Measurements from ENCODE around the gene D2HGDH. TPM values are rescaled to one million over a fixed set of nuclear protein-coding genes. Genes with fewer than 3 reads are reported as not detected.

D2HGDH gene
- total RNA-seq, 1 donor from 2014 or later, result 13.9 TPM

DNA sequence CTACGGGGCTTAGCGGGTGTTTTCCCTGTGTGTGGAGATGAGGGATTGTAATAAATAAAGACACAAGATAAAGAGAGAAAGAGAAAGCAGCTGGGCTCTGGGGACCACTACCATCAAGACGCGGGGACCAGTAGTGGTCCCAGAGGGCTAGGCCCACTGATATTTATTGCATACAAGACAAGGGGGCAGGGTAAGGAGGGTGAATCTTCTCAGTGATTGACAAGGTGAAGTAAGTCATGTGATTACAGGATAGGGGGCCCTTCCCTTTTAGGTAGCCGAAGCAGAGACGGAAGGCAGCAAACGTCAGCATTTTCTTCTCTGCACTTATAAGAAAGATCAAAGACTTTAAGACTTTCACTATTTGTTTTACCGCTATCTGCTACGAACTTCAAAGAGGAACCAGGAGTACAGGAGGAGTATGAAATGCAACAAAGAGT lies 37.7 kb downstream of the D2HGDH start:
- no peak for DNase-seq (ENCODE audit: low read depth)
- TF ChIP-seq, protein P1, sequence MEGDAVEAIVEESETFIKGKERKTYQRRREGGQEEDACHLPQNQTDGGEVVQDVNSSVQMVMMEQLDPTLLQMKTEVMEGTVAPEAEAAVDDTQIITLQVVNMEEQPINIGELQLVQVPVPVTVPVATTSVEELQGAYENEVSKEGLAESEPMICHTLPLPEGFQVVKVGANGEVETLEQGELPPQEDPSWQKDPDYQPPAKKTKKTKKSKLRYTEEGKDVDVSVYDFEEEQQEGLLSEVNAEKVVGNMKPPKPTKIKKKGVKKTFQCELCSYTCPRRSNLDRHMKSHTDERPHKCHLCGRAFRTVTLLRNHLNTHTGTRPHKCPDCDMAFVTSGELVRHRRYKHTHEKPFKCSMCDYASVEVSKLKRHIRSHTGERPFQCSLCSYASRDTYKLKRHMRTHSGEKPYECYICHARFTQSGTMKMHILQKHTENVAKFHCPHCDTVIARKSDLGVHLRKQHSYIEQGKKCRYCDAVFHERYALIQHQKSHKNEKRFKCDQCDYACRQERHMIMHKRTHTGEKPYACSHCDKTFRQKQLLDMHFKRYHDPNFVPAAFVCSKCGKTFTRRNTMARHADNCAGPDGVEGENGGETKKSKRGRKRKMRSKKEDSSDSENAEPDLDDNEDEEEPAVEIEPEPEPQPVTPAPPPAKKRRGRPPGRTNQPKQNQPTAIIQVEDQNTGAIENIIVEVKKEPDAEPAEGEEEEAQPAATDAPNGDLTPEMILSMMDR (conservative IDR thresholded peaks at IDR 0.05; ENCODE audit: low read depth, low read length), result no peak
- no peak overlapping the region for H3K4me3 ChIP-seq (ENCODE audit: low read depth, low read length)

DNA sequence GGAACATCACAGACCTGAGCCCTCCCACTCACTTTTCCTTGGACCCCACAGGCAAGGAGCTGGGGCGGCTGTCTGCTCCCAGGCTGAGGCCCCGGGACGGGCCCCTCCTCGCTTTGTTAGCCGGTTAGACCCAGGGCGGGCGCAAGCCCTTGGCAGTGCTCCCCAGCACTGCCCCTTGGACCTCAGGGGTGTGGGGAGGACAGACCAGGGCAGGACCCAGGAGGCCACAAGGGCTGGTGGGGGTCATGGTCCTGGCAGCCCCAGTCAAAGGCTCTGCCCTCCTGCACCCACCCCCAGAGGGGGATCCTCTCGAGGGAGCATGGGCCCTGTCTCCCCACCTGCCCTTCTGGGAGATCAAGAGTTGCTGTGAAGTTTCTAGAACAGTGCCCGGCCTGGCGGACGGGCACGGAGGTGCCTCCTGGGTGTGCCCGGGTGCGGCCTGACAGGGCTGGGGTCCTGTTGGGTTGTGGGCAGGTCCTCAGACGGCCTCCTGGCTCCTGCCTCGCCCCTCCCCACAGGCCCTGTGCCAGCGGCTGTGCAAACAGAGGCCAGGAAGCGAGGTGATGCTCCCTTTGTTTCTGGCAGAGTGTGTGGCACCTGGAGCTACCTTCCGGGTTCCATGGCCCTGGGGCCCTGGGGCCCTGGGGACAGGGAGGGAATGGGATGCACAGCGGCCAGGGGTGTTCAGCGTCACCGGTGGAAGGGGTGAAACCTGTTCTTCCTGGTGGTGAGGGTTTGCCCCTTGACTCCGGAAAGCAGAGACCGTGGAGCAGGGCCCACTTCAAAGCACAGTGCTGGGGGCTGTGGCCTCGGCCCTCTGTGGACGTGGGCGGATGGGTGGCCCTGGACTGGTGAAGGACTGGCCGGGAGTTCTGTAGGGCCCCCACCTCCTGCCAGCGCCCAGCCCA lies 39.3 kb downstream of the D2HGDH start:
- TF ChIP-seq, protein P1 (conservative IDR thresholded peaks at IDR 0.05; ENCODE audit: low read depth, low read length), result no peak
- no peak overlapping the region for H3K4me3 ChIP-seq (ENCODE audit: low read depth, low read length)
- no peak for DNase-seq (ENCODE audit: low read depth)

DNA sequence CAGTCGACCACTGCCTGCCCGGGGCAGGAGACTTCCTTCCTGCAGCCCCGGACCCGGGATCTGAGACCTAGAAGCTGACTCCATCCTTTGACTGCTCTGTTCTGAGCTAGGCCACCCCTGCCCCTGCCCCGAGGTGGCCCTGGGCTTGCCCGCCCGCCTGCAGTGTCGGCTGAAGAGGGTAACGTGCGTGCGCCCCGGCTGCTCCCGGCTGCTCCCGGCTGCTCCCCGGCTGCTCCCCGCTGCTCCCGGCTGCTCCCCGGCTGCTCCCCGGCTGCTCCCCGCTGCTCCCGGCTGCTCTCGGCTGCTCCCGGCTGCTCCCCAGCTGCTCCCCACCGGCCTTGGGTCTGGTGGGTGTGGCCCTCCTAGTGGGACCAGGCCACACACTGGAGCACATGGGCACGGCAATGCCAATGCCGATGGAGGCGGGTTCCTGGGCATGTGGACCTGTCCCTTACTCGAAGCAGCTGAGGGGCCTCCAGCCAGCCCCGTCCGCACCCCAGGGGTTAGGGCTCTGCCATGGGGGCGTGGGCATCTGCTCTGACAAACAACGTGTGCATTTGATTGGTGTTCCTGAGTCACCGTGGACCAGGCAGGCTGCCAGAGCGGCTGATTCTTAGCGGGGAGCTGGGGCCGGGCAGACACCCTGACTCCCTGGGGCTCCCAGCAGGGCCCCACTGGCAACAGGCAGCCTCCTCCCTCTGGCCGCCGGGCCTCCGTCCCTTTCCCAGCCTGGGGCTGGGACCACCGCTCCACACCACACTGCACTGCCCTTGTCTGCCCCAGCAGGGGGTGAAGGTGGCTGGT lies 40.2 kb downstream of the D2HGDH start:
- TF ChIP-seq, protein P1 (conservative IDR thresholded peaks at IDR 0.05; ENCODE audit: low read depth, low read length), result no peak
- DNase-seq (ENCODE audit: low read depth), result no peak
- no peak overlapping the region for H3K4me3 ChIP-seq (ENCODE audit: low read depth, low read length)

DNA sequence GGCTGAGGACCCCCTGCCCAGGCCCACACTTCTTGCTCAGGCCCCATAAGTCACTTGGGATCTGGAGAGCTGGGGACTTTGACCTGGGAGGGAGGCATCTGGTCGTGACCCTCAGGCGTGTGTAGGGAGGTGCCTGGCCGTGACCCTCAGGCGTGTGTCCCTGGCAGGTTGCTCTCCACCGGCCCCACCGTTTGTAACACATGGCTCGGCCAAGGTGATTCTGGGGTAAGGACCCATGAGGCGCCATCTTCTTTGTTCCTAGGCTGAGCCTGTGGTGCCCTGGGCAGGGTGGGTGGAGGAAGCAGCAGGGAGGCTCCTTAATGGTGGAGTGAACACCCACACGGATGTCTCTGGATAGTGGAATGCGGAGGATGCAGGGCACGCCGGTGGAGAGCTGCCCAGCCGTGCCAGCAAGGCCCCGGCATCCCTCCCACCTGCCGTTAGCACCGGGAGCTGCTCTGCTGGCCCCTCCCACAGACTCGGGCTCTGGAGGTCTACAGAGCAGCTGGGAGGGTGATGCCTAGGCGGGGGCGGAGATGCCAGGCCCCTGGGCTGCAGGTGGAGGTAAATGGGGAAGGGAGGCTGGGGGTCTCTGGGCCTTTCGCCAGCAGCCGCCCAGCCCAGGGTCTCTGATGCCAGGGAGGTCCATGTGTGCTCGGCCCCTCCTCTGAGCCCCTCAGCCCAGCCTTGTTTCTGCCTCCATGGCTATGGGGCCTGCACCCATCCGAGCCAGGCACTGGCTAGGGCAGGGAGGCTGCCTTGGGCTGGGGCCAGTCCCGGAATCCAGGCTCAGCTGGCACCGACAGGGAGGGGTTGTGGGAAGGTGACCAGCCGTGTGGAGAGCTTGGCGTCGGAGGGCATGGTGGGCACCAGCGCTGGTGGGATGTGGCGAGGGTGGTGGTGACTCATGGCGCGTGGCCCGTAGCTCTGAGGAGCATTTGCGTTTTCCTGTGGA lies 41.1 kb downstream of the D2HGDH start:
- no peak for DNase-seq (ENCODE audit: low read depth)
- no peak overlapping the region for H3K4me3 ChIP-seq (ENCODE audit: low read depth, low read length)
- TF ChIP-seq, protein P1 (conservative IDR thresholded peaks at IDR 0.05; ENCODE audit: low read depth, low read length), result no peak

DNA sequence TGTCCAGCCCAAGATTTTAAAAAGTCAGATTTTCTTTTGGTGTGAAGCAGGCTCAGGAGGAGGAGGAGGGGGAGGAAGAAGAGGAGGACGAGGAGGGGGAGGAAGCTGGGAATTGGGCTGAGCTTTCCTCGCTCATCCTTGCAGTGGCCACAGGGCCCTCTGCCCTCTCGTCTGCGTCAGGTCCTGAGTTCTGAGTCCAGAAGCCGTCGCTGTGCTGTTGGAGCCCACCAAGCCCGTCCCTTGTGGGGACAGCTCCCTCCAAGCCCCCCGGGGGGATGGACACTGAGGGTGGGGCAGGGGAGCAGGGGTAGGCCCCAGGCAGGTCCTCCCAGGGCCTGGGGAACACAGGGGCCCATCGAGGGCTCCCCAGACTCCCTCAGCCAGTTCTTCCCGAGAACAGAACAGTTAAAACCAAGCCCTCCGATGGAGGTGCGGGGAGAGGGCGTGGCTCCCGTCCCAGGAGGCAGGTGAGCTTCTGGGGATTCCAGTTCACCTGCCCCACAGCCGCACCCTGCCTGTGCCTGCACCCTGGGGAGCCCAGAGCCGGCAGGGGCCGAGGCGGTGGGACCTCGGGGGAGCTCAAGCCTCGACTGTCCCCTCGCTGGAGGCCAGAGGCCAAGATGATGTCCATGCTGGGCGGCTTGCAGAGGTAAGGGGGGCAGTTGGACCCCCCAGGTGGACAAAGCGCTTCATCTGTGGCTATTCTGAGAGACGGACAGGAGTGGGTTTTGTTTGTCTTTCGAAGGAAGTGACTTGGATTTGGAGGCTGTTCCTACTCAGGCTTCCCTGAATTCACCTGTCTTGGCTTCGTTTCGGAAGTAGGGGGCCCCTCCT lies 42.1 kb downstream of the D2HGDH start, which contains the start of gene GAL3ST2:
TSS of gene GAL3ST2 (plus strand) at position 487 of the 834 bp plus-strand sequence. CDS start at position 621, 134 bp downstream.
- TF ChIP-seq, protein P1 (conservative IDR thresholded peaks at IDR 0.05; ENCODE audit: low read depth, low read length), result no peak
- H3K4me3 ChIP-seq (ENCODE audit: low read depth, low read length), result no peak within 1 kb of the TSS
- no peak for DNase-seq (ENCODE audit: low read depth)
